ENCODE results near the gene ATAD3C. TPM values are rescaled to one million over a fixed set of nuclear protein-coding genes. Genes with fewer than 3 reads are reported as not detected.
"Not testable (repeated sequence)": the region's sequence is repeated elsewhere in the genome, so short reads cannot be mapped to it uniquely, and the experiment has no call there.

The ATAD3C gene
- total RNA-seq, 1 donor from 2014 or later, result 1.8 TPM

- H3K79me2 ChIP-seq (ENCODE audit: insufficient read depth, low read length), result no peaks in the 10 kb centered on the region
- FAIRE-seq (no peak), DNase-seq (ENCODE audit: low read depth) (no peak)
- no peaks in the 10 kb centered on the region for H3K36me3 ChIP-seq (ENCODE audit: insufficient read depth, low read length)
- peaks cover 19% of the 10 kb centered on the region for H3K27me3 Mint-ChIP-seq (ENCODE audit: low read depth, unreplicated experiment)
- H3K27ac ChIP-seq (ENCODE audit: low read depth, low read length), result no peak overlapping the region
- no peak overlapping the region for H3K27ac Mint-ChIP-seq (ENCODE audit: unreplicated experiment)
- no peak overlapping the region for H3K4me3 ChIP-seq (ENCODE audit: insufficient read depth, low read depth, low read length)
- no peaks in the 10 kb centered on the region for H3K36me3 Mint-ChIP-seq (ENCODE audit: low read depth, unreplicated experiment)
- no peaks in the 10 kb centered on the region for H3K4me1 ChIP-seq (ENCODE audit: insufficient read depth, low read length)
- no peak overlapping the region for H3K4me2 ChIP-seq (ENCODE audit: low read length)
- H3K9ac ChIP-seq (ENCODE audit: low read length), result no peak overlapping the region
- no peak overlapping the region for H3K4me3 Mint-ChIP-seq (ENCODE audit: unreplicated experiment)
- H3K4me1 Mint-ChIP-seq (ENCODE audit: low read depth, unreplicated experiment), result no peaks in the 10 kb centered on the region
- H3K9me3 ChIP-seq (ENCODE audit: insufficient read depth, low read depth, low read length), result no peaks in the 10 kb centered on the region
- H4K20me1 ChIP-seq (ENCODE audit: insufficient read depth, low read length), result no peaks in the 10 kb centered on the region
- H3K27me3 ChIP-seq (ENCODE audit: insufficient read depth, low read length), result no peaks in the 10 kb centered on the region
- no peaks in the 10 kb centered on the region for H3K9me3 Mint-ChIP-seq (ENCODE audit: unreplicated experiment)
- no peak for TF ChIP-seq CTCF (IDR thresholded peaks at IDR 0.05; ENCODE audit: insufficient read depth, low read depth, low read length)
- no peak for TF ChIP-seq EZH2 (IDR thresholded peaks at IDR 0.05; ENCODE audit: insufficient read depth, low read length)
- H2AFZ ChIP-seq (ENCODE audit: low read depth, low read length), result no peak overlapping the region
These were observed 2.3 kb downstream of the ATAD3C start for GRCh38 chr1:1451696-1452364.

DNA sequence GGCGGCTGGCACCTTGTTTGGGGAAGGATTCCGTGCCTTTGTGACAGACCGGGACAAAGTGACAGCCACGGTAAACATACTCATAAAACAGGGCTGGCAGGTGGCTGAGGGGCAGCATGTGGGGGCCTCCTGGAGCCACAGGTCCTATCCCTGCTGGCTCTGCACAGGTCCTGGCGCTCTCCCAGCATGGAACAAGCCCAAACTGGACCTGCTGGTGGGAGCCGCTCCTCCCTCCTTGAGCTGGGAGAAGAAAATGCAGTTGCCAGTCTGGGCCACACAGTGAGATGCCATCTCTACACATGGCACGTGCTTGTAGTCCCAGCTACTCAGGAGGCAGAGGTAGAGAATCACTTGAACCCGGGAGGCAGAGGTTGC is 2.9 kb downstream of the ATAD3C start:
- H3K4me1 Mint-ChIP-seq (ENCODE audit: low read depth, unreplicated experiment); H3K79me2 ChIP-seq (ENCODE audit: insufficient read depth, low read length); H3K9ac ChIP-seq (ENCODE audit: low read length); H3K4me2 ChIP-seq (ENCODE audit: low read length); H2AFZ ChIP-seq (ENCODE audit: low read depth, low read length); H4K20me1 ChIP-seq (ENCODE audit: insufficient read depth, low read length); DNase-seq (ENCODE audit: low read depth); H3K9me3 Mint-ChIP-seq (ENCODE audit: unreplicated experiment); FAIRE-seq; H3K27me3 ChIP-seq (ENCODE audit: insufficient read depth, low read length); H3K27ac ChIP-seq (ENCODE audit: low read depth, low read length); H3K4me3 ChIP-seq (ENCODE audit: insufficient read depth, low read depth, low read length); H3K36me3 Mint-ChIP-seq (ENCODE audit: low read depth, unreplicated experiment); H3K9me3 ChIP-seq (ENCODE audit: insufficient read depth, low read depth, low read length); H3K27ac Mint-ChIP-seq (ENCODE audit: unreplicated experiment); H3K4me3 Mint-ChIP-seq (ENCODE audit: unreplicated experiment); H3K4me1 ChIP-seq (ENCODE audit: insufficient read depth, low read length); H3K36me3 ChIP-seq (ENCODE audit: insufficient read depth, low read length): not testable (repeated sequence)
- H3K27me3 Mint-ChIP-seq (ENCODE audit: low read depth, unreplicated experiment), result peaks cover 19% of the 10 kb centered on the region

DNA sequence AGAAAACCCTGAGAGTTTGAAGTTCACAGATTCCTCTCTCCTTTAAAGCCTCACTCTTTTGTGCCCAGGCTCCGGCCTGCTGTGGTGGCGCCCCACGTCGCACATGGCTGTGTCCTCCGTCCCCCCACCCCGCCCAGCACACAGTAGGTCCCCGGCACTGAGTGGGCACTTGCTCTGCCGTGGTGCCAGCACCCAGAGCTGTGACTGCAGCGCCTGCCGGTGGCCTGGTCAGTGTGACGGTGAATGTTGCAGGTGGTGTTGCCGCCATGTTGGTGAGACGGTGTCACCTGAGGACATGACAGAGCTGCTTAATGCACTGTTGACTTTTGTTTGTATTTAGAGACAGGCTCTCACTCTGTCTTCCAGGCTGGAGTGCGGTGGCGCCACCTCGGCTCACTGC is 3.4 kb downstream of the ATAD3C start:
- Mint-ChIP-seq H3K4me3 (ENCODE audit: unreplicated experiment) (no peak overlapping the region), H3K9me3 (ENCODE audit: unreplicated experiment) (no peaks in the 10 kb centered on the region), H3K36me3 (ENCODE audit: low read depth, unreplicated experiment) (no peaks in the 10 kb centered on the region), H3K27me3 (ENCODE audit: low read depth, unreplicated experiment) (peaks cover 19% of the 10 kb centered on the region), H3K4me1 (ENCODE audit: low read depth, unreplicated experiment) (no peaks in the 10 kb centered on the region), H3K27ac (ENCODE audit: unreplicated experiment) (no peak overlapping the region)
- Histone ChIP-seq H3K4me1 (ENCODE audit: insufficient read depth, low read length) (no peaks in the 10 kb centered on the region), H3K27me3 (ENCODE audit: insufficient read depth, low read length) (no peaks in the 10 kb centered on the region), H4K20me1 (ENCODE audit: insufficient read depth, low read length) (no peaks in the 10 kb centered on the region), H3K4me3 (ENCODE audit: insufficient read depth, low read depth, low read length) (no peak overlapping the region), H3K9me3 (ENCODE audit: insufficient read depth, low read depth, low read length) (no peaks in the 10 kb centered on the region), H3K79me2 (ENCODE audit: insufficient read depth, low read length) (no peaks in the 10 kb centered on the region), H3K9ac (ENCODE audit: low read length) (no peak overlapping the region), H2AFZ (ENCODE audit: low read depth, low read length) (no peak overlapping the region), H3K27ac (ENCODE audit: low read depth, low read length) (no peak overlapping the region), H3K4me2 (ENCODE audit: low read length) (no peak overlapping the region), H3K36me3 (ENCODE audit: insufficient read depth, low read length) (no peaks in the 10 kb centered on the region)
- TF ChIP-seq EZH2 (IDR thresholded peaks at IDR 0.05; ENCODE audit: insufficient read depth, low read length) (no peak), CTCF (IDR thresholded peaks at IDR 0.05; ENCODE audit: insufficient read depth, low read depth, low read length) (no peak)
- DNase-seq (ENCODE audit: low read depth) (no peak), FAIRE-seq (no peak)

- not testable (repeated sequence) for H3K4me3 Mint-ChIP-seq (ENCODE audit: unreplicated experiment); H3K27ac Mint-ChIP-seq (ENCODE audit: unreplicated experiment); DNase-seq (ENCODE audit: low read depth); H2AFZ ChIP-seq (ENCODE audit: low read depth, low read length); H3K36me3 Mint-ChIP-seq (ENCODE audit: low read depth, unreplicated experiment); H3K4me3 ChIP-seq (ENCODE audit: insufficient read depth, low read depth, low read length); FAIRE-seq; H3K4me1 Mint-ChIP-seq (ENCODE audit: low read depth, unreplicated experiment); H3K9me3 ChIP-seq (ENCODE audit: insufficient read depth, low read depth, low read length); H3K27ac ChIP-seq (ENCODE audit: low read depth, low read length); H3K9ac ChIP-seq (ENCODE audit: low read length); H4K20me1 ChIP-seq (ENCODE audit: insufficient read depth, low read length); H3K36me3 ChIP-seq (ENCODE audit: insufficient read depth, low read length); H3K27me3 ChIP-seq (ENCODE audit: insufficient read depth, low read length); H3K4me1 ChIP-seq (ENCODE audit: insufficient read depth, low read length); H3K79me2 ChIP-seq (ENCODE audit: insufficient read depth, low read length); H3K4me2 ChIP-seq (ENCODE audit: low read length); H3K9me3 Mint-ChIP-seq (ENCODE audit: unreplicated experiment)
- peaks cover 12% of the 10 kb centered on the region for H3K27me3 Mint-ChIP-seq (ENCODE audit: low read depth, unreplicated experiment)
These were observed 5.0 kb downstream of the ATAD3C start for GRCh38 chr1:1454286-1455056.
